Nephron progenitor cell (in vitro differentiated cells): ENCODE results near the gene ARRDC2.

ENCODE experiments used
- DNase-seq: peaks from one replicate; pipeline ENCODE4 v3.0.0; 2021
- H3K27ac Mint-ChIP-seq: 2 replicates; pipeline ENCODE4 v1.8.0; 2021; ENCODE audit warnings: mild to moderate bottlenecking, moderate library complexity, mixed read lengths
- H3K27me3 Mint-ChIP-seq: 2 replicates; pipeline ENCODE4 v1.8.0; 2021; ENCODE audit warnings: mild to moderate bottlenecking, low read depth, mixed read lengths; ENCODE audit not compliant: poor library complexity
- H3K36me3 Mint-ChIP-seq: 2 replicates; pipeline ENCODE4 v1.8.0; 2021; ENCODE audit warnings: low read depth, mixed read lengths
- H3K4me1 Mint-ChIP-seq: 2 replicates; pipeline ENCODE4 v1.8.0; 2021; ENCODE audit warnings: mixed read lengths
- H3K4me3 Mint-ChIP-seq: 2 replicates; pipeline ENCODE4 v1.8.0; 2021; ENCODE audit warnings: mild to moderate bottlenecking, moderate library complexity, mixed read lengths
- H3K9me3 Mint-ChIP-seq: 2 replicates; pipeline ENCODE4 v1.8.0; 2021; ENCODE audit warnings: mild to moderate bottlenecking, moderate library complexity, mixed read lengths
- TF ChIP-seq, protein P1 (sequence below): fragments of 200-600 bp; sonication (generic); IDR thresholded peaks from 2 replicates; pipeline ENCODE4 v1.5.0; 2021; ENCODE audit warnings: antibody characterized with exemption

The ARRDC2 gene

DNA sequence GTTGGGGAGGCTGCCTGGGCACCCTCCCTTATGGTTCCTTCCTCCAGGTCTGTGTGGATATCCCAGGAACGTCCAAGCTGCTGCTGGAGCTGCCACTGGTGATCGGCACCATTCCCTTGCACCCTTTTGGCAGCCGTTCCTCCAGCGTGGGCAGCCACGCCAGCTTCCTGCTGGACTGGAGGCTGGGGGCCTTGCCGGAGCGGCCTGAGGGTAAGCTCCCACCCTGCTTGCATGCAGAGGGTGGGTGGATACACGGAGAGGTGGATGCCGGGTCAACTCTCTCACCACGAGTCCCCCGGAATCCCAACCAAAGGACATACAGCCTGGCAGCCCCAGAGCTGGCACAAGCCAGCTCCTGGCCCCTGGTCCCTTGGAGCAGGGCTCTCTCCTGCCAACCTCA lies 2.2 kb downstream of the ARRDC2 start:
- H3K9me3 Mint-ChIP-seq = peaks cover 6% of the 10 kb centered on the region
- H3K4me1 Mint-ChIP-seq = peaks cover 33% of the 10 kb centered on the region
- H3K4me3 Mint-ChIP-seq = no peak overlapping the region
- no peak overlapping the region for H3K27ac Mint-ChIP-seq
- TF ChIP-seq, protein P1, sequence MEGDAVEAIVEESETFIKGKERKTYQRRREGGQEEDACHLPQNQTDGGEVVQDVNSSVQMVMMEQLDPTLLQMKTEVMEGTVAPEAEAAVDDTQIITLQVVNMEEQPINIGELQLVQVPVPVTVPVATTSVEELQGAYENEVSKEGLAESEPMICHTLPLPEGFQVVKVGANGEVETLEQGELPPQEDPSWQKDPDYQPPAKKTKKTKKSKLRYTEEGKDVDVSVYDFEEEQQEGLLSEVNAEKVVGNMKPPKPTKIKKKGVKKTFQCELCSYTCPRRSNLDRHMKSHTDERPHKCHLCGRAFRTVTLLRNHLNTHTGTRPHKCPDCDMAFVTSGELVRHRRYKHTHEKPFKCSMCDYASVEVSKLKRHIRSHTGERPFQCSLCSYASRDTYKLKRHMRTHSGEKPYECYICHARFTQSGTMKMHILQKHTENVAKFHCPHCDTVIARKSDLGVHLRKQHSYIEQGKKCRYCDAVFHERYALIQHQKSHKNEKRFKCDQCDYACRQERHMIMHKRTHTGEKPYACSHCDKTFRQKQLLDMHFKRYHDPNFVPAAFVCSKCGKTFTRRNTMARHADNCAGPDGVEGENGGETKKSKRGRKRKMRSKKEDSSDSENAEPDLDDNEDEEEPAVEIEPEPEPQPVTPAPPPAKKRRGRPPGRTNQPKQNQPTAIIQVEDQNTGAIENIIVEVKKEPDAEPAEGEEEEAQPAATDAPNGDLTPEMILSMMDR = no peak
- peaks cover 5% of the 10 kb centered on the region for H3K36me3 Mint-ChIP-seq
- DNase-seq = no peak
- peaks cover 21% of the 10 kb centered on the region for H3K27me3 Mint-ChIP-seq

DNA sequence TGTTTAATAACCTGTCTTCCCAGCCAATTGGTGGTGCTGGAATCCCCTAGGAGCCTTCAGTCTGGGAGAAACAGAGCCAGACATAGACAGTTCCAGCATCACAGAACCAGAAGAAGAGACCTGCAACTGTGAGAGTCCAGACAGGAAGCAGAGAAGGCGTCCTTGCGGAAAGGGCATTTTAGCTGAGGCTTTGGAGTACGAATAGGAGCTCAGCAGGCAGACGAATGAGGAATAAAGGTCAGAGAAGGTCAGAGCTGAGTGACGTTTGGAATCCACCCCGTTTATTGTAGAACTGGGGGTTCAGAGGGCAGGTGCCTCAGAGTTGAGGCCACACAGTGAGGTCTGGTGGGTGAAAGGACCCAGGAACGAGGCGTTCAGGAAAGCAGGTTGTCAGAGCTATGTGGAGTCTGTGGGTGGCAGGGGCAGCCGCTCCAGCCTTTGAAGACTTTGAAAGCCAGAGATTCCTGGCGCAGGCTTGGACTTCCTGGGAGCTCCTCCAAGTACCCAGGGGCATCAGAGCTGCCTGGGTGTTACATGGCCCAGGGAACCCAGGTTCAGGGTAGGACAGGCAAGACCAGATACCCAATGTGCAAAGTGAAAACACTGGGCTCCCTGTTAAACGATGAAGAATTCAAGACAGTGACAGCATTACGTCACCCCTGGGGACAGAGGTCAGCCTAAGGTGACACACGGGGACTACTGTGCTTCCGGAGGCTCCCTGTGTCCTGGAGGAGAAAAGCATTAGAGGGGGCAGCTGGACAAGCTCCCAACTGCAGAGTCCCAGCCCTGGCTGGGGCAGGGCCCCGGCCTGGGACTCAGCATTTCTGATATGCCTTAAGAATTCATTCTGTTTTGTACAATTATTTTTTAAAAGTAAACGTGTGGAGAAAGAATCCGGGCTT lies 5.5 kb downstream of the ARRDC2 start:
- DNase-seq = peak; percentile 68
- no peaks in the 10 kb centered on the region for H3K36me3 Mint-ChIP-seq
- H3K9me3 Mint-ChIP-seq = no peaks in the 10 kb centered on the region
- H3K4me1 Mint-ChIP-seq = peaks cover 44% of the 10 kb centered on the region
- peaks cover 14% of the 10 kb centered on the region for H3K27me3 Mint-ChIP-seq
- TF ChIP-seq, protein P1 = no peak
- H3K4me3 Mint-ChIP-seq = peak overlapping the region; percentile 67
- H3K27ac Mint-ChIP-seq = peak overlapping the region; percentile 69

DNA sequence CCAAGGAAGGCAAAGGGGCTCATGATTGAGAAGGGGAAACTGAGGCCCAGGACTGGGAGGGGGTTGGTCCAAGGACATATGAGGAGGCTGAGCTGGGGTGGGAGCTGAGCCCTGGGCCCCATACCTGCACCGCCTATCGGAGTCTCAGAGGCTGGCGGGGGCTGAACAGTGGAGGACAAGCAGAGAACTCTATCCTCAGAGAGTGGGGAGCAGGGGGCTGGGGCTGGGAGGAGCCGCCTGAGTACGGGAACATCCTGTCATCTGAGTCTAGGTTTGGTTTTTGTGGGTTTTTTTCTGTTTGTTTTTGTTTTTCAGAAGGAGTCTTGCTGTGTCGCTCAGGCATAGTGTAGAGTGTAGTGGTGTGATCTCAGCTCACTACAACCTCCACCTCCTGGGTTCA lies 6.2 kb downstream of the ARRDC2 start:
- TF ChIP-seq, protein P1 = no peak
- Mint-ChIP-seq H3K27me3 (peaks cover 14% of the 10 kb centered on the region), H3K36me3 (no peaks in the 10 kb centered on the region), H3K27ac (peak overlapping the region; percentile 69), H3K4me1 (peaks cover 49% of the 10 kb centered on the region), H3K9me3 (no peaks in the 10 kb centered on the region), H3K4me3 (peak overlapping the region; percentile 67)
- DNase-seq = no peak

DNA sequence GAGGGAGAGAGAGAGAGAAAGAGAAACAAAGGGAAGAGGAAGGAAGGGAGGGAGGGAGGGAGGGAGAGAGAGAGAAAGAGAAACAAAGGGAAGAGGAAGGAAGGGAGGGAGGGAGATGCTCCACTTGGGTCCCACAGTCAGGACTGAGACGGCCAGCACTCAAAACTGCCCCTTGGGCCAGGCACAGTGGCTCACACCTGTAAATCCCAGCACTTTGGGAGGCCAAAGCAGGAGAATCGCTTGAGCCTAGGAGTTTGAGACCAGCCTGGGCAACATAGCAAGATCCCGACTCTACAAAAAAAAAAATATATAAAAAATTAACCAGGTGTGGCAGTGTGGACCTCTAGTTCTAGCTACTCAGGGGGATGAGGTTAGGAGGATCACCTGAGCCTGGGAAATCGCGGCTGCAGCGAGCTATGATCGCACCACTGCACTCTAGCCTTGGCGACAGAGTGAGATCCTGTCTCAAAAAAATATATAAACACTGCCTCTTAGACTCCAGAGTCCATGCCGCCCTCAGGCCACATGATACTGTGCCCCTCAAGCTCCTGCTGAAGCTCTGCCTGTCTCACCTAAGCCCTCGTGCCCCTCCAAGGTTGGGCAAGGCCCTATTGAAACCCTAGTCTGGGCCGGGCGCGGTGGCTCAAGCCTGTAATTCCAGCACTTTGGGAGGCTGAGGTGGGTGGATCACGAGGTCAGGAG lies 8.4 kb downstream of the ARRDC2 start:
- no peaks in the 10 kb centered on the region for H3K9me3 Mint-ChIP-seq
- peaks cover 53% of the 10 kb centered on the region for H3K4me1 Mint-ChIP-seq
- DNase-seq = no peak
- TF ChIP-seq, protein P1 = no peak
- no peaks in the 10 kb centered on the region for H3K36me3 Mint-ChIP-seq
- H3K27me3 Mint-ChIP-seq = peaks cover 16% of the 10 kb centered on the region
- H3K27ac Mint-ChIP-seq = no peak overlapping the region
- H3K4me3 Mint-ChIP-seq = no peak overlapping the region

DNA sequence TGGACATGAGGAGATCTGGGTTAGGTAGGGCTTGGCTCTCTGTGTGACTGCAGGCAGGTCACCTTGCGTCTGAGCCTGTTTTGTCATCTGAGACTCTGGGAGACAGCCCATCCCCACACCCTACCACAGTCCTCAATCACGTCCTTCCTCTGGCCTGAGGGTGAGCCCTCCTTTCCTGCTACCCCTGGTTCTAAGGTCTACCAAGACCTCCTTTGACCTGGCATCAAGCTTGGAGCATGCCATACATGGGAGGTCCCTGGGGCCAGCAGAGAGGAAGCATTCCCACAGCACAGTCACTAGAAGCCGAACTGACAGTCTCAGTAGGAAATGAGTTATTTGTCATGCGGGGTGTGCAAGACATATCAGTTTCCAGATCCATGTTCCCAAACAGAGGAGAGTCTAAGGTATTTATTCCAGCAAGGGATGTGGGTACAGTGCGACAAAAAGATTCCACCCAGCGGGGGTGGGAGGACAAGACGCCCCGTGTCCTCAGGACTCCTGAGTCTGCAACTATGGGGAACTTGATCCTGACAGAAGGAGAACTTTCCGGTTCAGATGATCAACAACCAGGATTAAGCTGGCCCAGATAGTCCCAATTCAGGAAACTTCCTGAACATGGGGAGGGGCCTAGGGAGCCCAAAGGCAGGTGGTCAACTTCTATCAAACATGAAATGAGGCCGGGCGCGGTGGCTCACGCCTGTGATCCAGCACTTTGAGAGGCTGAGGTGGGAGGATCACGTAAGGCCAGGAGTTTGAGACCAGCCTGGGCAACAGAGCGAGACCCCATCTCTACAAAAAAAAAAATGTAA lies 9.5 kb downstream of the ARRDC2 start:
- no peaks in the 10 kb centered on the region for H3K9me3 Mint-ChIP-seq
- no peak for DNase-seq
- H3K27ac Mint-ChIP-seq = no peak overlapping the region
- H3K36me3 Mint-ChIP-seq = no peaks in the 10 kb centered on the region
- TF ChIP-seq, protein P1 = no peak
- H3K4me1 Mint-ChIP-seq = peaks cover 58% of the 10 kb centered on the region
- H3K27me3 Mint-ChIP-seq = peaks cover 19% of the 10 kb centered on the region
- H3K4me3 Mint-ChIP-seq = peak overlapping the region; percentile 18
